ENCODE results near the gene ZBTB6.
"Not testable (repeated sequence)": the region's sequence is repeated elsewhere in the genome, so short reads cannot be mapped to it uniquely, and the experiment has no call there.

Gene ZBTB6

GRCh38 chr9:122929796-122930354 lies 16.8 kb upstream of the ZBTB6 start:
- in situ Hi-C loops (cut with HindIII; ENCODE audit: low sequenced_read_pairs) = no loop called here
- no peak for TF ChIP-seq CTCF (IDR thresholded peaks at IDR 0.05; ENCODE audit: low read depth, low read length)
- no peak for DNase-seq (ENCODE audit: low read depth, low spot score)
- H3K4me3 ChIP-seq (ENCODE audit: low read depth, low read length) = no peak overlapping the region

GRCh38 chr9:122923947-122924346 lies 10.8 kb upstream of the ZBTB6 start:
- in situ Hi-C loops (cut with HindIII; ENCODE audit: low sequenced_read_pairs) = no loop called here
- H3K4me3 ChIP-seq (ENCODE audit: low read depth, low read length) = no peak overlapping the region
- no peak for DNase-seq (ENCODE audit: low read depth, low spot score)
- no peak for TF ChIP-seq CTCF (IDR thresholded peaks at IDR 0.05; ENCODE audit: low read depth, low read length)

- in situ Hi-C loops (cut with HindIII; ENCODE audit: low sequenced_read_pairs) = no loop called here
- no peak for TF ChIP-seq CTCF (IDR thresholded peaks at IDR 0.05; ENCODE audit: low read depth, low read length)
- DNase-seq (ENCODE audit: low read depth, low spot score) = no peak
- H3K4me3 ChIP-seq (ENCODE audit: low read depth, low read length) = no peak overlapping the region
Measured at GRCh38 chr9:122922713-122923112, 9.6 kb upstream of the ZBTB6 start.

- no peak for TF ChIP-seq CTCF (IDR thresholded peaks at IDR 0.05; ENCODE audit: low read depth, low read length)
- no peak overlapping the region for H3K4me3 ChIP-seq (ENCODE audit: low read depth, low read length)
- DNase-seq (ENCODE audit: low read depth, low spot score) = no peak
- in situ Hi-C loops (cut with HindIII; ENCODE audit: low sequenced_read_pairs) = no loop called here
Measured at GRCh38 chr9:122918310-122918709, 5.2 kb upstream of the ZBTB6 start.

- TF ChIP-seq CTCF (IDR thresholded peaks at IDR 0.05; ENCODE audit: low read depth, low read length) = no peak
- H3K4me3 ChIP-seq (ENCODE audit: low read depth, low read length) = peak overlapping the region; percentile 81
- in situ Hi-C loops (cut with HindIII; ENCODE audit: low sequenced_read_pairs) = no loop called here
- DNase-seq (ENCODE audit: low read depth, low spot score) = no peak
Measured at GRCh38 chr9:122912671-122912963, 506 bp downstream of the ZBTB6 start.

GRCh38 chr9:122906122-122906521 lies 7.0 kb downstream of the ZBTB6 start:
- in situ Hi-C loops (cut with HindIII; ENCODE audit: low sequenced_read_pairs); H3K4me3 ChIP-seq (ENCODE audit: low read depth, low read length); DNase-seq (ENCODE audit: low read depth, low spot score): not testable (repeated sequence)

- TF ChIP-seq CTCF (IDR thresholded peaks at IDR 0.05; ENCODE audit: low read depth, low read length) = no peak
- peak within 1 kb of the TSS; percentile 85 for H3K4me3 ChIP-seq (ENCODE audit: low read depth, low read length)
- DNase-seq (ENCODE audit: low read depth, low spot score) = peak; percentile 100
- in situ Hi-C loops (cut with HindIII; ENCODE audit: low sequenced_read_pairs) = no loop called here
Measured at GRCh38 chr9:122904823-122905710, 8.1 kb downstream of the ZBTB6 start, which contains the start of gene RC3H2. Gene RC3H2, minus strand, starts transcription at chr9:122905359. Its CDS starts 7,850 bp downstream, at chr9:122897509.
